Upper lobe of left lung (tissue), 4 donors: Measurements from ENCODE around the gene SLC12A2.

Experiments used
- EP300 ChIP-seq, 4 donors: sonication (generic); formaldehyde crosslinking; IDR thresholded peaks; one replicate each; pipeline ENCODE4 v1.5.1; 2017; ENCODE audit warnings: antibody characterized with exemption in 4 of 4, control low read depth in 2 of 4
- POLR2A ChIP-seq, 4 donors: fragments of 450-650 bp; IDR thresholded peaks; one replicate each; pipeline ENCODE4 v1.5.1; 2016 to 2017; ENCODE audit warnings: antibody characterized with exemption in 4 of 4, mild to moderate bottlenecking in 2 of 4
- POLR2AphosphoS5 ChIP-seq, 2 donors: sonication (generic); formaldehyde crosslinking; IDR thresholded peaks; one replicate each; pipeline ENCODE4 v1.5.1; 2017; ENCODE audit warnings: antibody characterized with exemption in 2 of 2
- TF ChIP-seq, protein P1 (sequence below), 6 experiments: fragments of 450-650 bp in 4 of 6; fragments of 200-600 bp in 2 of 6; sonication (generic) in 2 of 6; IDR thresholded peaks; one replicate each; pipeline ENCODE4 v1.5.1; 2016 to 2019; ENCODE audit warnings: antibody characterized with exemption in 6 of 6

DNA sequence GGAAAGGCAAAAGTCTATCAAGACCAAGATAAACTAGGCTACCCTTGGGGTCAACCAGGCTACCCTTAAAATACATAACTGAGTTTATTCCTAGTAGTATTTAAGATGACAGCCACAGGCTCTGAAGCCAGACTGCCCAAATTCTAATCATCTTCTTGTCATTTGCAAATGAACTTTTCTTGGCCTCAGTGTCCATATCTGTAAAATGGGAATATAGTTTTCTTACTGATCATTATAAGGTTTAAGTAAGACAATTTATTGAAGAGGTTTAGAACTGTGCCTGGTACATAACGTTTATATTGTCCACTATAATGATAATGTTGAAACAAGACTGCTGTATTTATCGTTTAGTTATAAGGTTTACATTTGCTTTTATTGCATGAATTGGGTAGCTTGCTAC is 112.5 kb downstream of the SLC12A2 start:
- TF ChIP-seq, protein P1, sequence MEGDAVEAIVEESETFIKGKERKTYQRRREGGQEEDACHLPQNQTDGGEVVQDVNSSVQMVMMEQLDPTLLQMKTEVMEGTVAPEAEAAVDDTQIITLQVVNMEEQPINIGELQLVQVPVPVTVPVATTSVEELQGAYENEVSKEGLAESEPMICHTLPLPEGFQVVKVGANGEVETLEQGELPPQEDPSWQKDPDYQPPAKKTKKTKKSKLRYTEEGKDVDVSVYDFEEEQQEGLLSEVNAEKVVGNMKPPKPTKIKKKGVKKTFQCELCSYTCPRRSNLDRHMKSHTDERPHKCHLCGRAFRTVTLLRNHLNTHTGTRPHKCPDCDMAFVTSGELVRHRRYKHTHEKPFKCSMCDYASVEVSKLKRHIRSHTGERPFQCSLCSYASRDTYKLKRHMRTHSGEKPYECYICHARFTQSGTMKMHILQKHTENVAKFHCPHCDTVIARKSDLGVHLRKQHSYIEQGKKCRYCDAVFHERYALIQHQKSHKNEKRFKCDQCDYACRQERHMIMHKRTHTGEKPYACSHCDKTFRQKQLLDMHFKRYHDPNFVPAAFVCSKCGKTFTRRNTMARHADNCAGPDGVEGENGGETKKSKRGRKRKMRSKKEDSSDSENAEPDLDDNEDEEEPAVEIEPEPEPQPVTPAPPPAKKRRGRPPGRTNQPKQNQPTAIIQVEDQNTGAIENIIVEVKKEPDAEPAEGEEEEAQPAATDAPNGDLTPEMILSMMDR (IDR thresholded peaks at IDR 0.05), result no peak
- TF ChIP-seq POLR2A (IDR thresholded peaks at IDR 0.05), result no peak
- TF ChIP-seq POLR2AphosphoS5 (IDR thresholded peaks at IDR 0.05), result no peak
- TF ChIP-seq EP300 (IDR thresholded peaks at IDR 0.05), result no peak
